Mammary epithelial cell (primary cell): ENCODE data around the gene LY9.

Source experiments
- EZH2 ChIP-seq: IDR thresholded peaks from 2 replicates; pipeline ENCODE4 v1.6.1; 2012; ENCODE audit warnings: low read length, inconsistent platforms, borderline replicate concordance
- TF ChIP-seq, protein P1 (sequence below), 2 donors: IDR thresholded peaks in 1 of 2; conservative IDR thresholded peaks in 1 of 2; 2 replicates each; pipeline ENCODE4 v1.5.1; 2011 to 2012; ENCODE audit warnings: inconsistent platforms in 2 of 2, low read length in 2 of 2, mild to moderate bottlenecking in 2 of 2, control low read depth in 1 of 2, low read depth in 1 of 2; ENCODE audit not compliant: insufficient read depth in 1 of 2; ENCODE audit errors: extremely low read depth in 1 of 2

DNA sequence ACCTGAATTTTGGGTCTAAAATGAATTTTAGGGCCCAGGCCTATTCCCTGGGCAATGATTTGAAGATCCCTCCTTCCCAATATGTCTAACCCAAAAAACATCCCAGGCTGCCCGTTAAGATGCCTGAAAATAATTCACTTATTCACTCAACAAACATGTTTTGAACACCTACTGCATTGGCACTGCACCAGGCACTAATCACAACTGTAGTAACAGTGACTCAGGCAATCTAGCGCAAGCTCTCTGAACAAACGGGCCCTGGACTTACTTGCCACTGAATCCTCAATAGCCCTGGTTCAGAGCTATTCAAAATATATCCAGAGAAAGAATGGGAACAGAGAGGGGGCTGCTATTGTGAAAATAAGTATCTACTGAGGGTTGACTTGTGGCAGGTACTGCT is 62.5 kb downstream of the LY9 start:
- TF ChIP-seq, protein P1, sequence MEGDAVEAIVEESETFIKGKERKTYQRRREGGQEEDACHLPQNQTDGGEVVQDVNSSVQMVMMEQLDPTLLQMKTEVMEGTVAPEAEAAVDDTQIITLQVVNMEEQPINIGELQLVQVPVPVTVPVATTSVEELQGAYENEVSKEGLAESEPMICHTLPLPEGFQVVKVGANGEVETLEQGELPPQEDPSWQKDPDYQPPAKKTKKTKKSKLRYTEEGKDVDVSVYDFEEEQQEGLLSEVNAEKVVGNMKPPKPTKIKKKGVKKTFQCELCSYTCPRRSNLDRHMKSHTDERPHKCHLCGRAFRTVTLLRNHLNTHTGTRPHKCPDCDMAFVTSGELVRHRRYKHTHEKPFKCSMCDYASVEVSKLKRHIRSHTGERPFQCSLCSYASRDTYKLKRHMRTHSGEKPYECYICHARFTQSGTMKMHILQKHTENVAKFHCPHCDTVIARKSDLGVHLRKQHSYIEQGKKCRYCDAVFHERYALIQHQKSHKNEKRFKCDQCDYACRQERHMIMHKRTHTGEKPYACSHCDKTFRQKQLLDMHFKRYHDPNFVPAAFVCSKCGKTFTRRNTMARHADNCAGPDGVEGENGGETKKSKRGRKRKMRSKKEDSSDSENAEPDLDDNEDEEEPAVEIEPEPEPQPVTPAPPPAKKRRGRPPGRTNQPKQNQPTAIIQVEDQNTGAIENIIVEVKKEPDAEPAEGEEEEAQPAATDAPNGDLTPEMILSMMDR (conservative IDR thresholded peaks at IDR 0.05 in 1 of 2, IDR thresholded peaks at IDR 0.05 in 1 of 2; ENCODE audit: extremely low read depth in 1 of 2, insufficient read depth in 1 of 2, low read depth in 1 of 2, low read length in 2 of 2): no peak
- TF ChIP-seq EZH2: no peak
